GM18909 (cell line): Measurements from ENCODE around the gene ACOX1.

ENCODE experiments used
- ATAC-seq: cut with Tn5 transposase; IDR thresholded peaks from one replicate; pipeline ENCODE4 v1.9.1; 2021; ENCODE audit warnings: mild to moderate bottlenecking; ENCODE audit not compliant: unreplicated experiment, poor library complexity

ACOX1 gene

DNA sequence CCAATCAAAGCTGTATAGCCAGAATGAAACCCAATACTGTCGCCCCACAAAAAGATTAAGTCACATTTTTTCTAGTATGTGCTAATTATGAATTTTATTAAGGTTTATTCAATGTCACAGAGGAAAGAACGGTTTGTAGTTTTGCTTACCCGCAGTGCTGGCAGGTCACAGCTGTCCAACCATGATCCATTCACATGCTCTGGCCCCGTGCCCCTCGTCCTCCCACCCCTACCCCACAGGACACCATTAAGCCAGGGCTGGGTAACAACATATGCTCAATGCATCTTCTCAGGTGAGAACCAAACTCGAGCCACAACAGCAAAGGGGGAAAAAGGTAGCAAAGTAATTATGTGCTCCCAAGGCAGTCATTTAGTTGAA, 37.5 kb downstream of the ACOX1 start:
- ATAC-seq = no peak

DNA sequence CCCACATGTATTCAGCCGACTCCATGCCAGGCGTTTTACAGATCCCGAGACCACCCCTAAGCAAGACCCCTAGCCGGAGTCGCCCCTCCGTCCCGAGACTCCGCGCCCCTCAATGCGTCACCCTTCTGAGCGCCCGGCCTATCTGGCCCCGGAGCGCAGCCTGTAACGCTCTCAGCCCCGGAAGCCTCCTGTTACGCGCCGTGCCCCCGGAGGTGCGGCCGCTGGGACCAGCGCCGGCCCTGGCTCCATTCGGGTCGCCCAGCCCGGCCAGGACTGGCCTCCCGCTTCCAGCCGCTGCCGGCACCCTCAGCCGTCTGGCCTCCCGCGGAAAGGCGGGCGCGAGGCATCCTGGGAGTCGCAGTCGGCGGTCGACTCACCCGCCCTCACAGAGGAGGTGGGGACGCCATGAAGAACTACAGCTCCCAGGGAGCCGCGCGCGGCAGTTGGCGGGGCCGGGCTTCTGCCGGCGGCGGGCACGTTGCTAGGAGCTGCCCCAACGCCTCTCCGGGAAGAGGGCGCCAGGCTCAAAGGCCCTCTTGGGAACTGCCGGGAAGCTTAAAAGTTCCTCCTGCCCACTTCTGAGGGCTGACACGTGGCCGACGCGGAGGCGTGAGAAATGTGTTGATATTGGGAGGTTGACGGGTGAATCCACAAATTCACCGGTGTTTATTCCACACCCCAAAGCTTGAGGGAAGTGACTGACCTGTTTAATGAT, 38.1 kb downstream of the ACOX1 start, which contains the start of gene FBF1:
Gene FBF1 (minus strand): TSS at position 316 of the 715 bp plus-strand sequence. CDS start 2,893 bp downstream, outside the sequence.
- ATAC-seq = peak; percentile 94

- ATAC-seq = no peak
Observed at GRCh38 chr17:75937652-75938051, 41.3 kb downstream of the ACOX1 start.

DNA sequence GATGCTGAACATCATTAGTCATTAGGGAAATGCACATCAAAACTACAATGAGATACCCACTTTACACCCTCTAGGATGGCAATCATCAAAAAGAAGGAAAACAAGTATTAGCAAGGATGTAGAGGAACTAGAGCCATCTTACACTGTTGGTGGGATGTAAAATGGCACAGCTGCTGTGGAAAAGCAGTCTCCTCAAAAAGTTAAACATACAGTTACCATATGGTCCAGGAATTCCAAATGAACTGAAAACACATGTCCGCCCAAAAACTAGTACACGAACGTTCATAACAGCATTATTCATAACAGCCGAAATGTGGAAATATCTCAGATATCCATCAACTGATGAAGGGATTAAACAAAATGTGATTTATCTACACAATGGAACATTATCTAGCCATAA, 45.2 kb downstream of the ACOX1 start:
- no peak for ATAC-seq

DNA sequence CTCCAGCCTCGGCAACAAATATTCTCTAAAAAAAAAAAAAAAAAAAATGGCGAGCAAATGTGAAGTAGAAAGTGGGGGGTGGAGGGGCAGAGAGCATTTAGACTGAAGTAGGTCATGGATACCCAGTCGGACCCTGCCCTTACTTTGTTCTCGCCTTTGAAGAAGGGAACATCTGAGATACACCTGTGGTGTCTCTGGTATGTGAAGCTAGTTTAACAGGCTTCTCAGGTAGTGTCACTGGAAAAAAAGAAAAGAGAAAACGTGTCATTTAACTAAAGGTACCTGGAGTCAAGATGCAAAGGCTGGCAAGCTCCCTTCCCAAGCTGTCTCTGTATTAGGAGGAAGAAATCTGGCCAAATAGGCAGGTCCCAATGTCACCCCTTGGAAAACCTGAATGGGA, 46.1 kb downstream of the ACOX1 start:
- no peak for ATAC-seq

GRCh38 chr17:75931062-75931461, 47.9 kb downstream of the ACOX1 start:
- no peak for ATAC-seq

- no peak for ATAC-seq
Observed at GRCh38 chr17:75927286-75927922, 51.6 kb downstream of the ACOX1 start.

- ATAC-seq = no peak
Observed at GRCh38 chr17:75926456-75926855, 52.5 kb downstream of the ACOX1 start.

- ATAC-seq = no peak
Observed at GRCh38 chr17:75925912-75926311, 53.1 kb downstream of the ACOX1 start.

DNA sequence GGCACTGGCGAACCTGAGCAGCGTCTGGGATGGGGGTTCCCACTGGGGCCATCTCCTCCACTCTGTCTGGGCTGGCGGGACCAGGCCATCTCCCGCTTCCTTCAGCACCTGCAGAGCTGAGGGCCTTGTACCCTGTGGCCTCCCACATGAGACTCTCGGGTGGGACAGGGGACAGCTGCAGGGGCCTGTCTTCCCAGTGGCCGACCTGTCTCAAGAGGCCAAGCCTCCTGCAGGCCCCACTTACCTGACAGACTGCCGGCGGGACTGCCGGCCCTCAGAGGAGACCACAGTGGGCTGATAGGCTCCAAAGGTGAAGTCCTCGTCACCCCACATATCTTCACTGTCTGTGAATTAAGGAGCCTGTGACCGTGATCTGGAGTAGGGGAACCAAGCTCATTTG, 53.9 kb downstream of the ACOX1 start:
- no peak for ATAC-seq

- ATAC-seq = no peak
Observed at GRCh38 chr17:75922963-75923874, 55.7 kb downstream of the ACOX1 start.

GRCh38 chr17:75922173-75922961, 56.6 kb downstream of the ACOX1 start:
- ATAC-seq = no peak

GRCh38 chr17:75921596-75921995, 57.4 kb downstream of the ACOX1 start:
- no peak for ATAC-seq

DNA sequence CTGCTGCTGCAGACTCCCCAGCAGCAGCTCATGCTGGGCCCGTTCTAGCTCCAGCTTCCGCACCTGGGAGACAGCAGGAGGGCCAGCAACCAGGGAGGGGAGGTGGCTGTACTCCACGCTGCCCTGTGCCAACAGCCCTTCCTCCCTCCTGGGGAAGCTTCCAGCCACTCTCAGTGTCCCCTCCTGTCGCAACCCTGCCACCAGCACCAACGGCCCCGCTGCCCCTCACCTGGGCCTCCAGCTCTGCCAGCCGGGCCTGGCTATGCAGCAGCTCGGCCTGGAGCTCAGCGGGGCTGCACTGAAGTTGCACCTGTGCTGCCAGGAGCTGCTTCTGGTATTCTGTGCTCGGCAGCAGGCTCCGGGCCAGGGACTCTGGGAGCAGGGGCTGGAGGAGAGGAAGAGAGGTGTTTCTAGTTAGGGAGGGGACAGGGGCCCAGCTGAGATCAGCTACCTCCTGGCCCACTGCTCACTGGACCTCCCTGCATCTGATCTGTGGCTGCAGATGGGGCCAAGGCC, 58.9 kb downstream of the ACOX1 start:
- ATAC-seq = no peak

- ATAC-seq = no peak
Observed at GRCh38 chr17:75919611-75920010, 59.4 kb downstream of the ACOX1 start.

- ATAC-seq = no peak
Observed at GRCh38 chr17:75917917-75918445, 61.0 kb downstream of the ACOX1 start.

- ATAC-seq = no peak
Observed at GRCh38 chr17:75917141-75917916, 61.6 kb downstream of the ACOX1 start.

DNA sequence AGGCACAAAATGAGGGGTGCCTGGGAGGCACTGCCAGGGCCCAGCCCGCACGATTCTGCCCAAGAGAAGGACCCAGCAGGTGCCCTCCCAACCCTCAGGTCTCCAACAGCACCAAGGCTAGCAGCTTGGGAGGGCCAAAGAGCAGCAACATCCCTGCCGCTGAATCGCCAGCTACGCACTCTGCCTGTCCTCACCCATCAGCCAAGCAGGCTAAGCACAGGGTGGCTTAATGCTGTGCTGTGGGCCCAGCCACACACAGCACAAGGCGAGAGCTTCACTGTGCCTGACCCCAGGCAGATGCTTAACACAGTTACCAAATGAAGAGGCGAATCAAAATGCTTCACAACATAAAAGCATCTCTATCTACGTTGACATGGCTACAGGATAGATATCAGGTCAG, 63.7 kb downstream of the ACOX1 start:
- no peak for ATAC-seq

GRCh38 chr17:75914643-75915267, 64.2 kb downstream of the ACOX1 start:
- no peak for ATAC-seq
